Measurements from ENCODE around the gene FADS6. TPM values are rescaled to one million over a fixed set of nuclear protein-coding genes. Genes with fewer than 3 reads are reported as not detected.
A peak's percentile ranks its signal among the peaks of the same experiment; 100 is the strongest.

Gene FADS6
- total and polyA plus RNA-seq, 2 experiments from 2014 or later = 0.42 to 0.73 TPM

DNA sequence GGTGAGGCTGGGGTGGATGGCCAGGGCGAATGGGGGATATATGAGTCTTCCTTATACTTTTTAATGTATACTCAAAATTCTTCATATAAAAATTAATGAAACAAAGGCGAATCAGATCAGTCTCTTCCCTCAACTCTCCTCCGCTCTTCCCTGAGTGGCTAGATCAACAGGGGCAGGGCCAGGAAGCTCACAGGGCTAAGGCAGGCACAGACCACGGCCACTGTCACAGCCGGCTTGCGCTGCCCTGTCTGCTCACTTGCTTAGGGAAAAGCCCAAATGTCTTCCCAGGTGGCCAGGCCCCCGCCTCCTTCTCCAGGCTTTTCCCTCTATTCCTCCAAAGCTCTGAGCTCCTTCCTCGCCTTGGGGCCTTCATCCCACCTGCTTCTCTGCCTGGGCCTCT lies 39.8 kb downstream of the FADS6 start:
- ATAC-seq (no peak), DNase-seq (ENCODE audit: low spot score) (no peak)
- Histone ChIP-seq H3K4me1 (ENCODE audit: insufficient read depth) (peaks cover 8% of the 10 kb centered on the region), H3K79me2 (replicated peaks; ENCODE audit: insufficient read depth) (no peaks in the 10 kb centered on the region), H3K4me2 (no peak overlapping the region; the same call in 1 of the 2 replicates), H3K27me3 (ENCODE audit: insufficient read depth) (peaks cover 97% of the 10 kb centered on the region), H3K9me2 (ENCODE audit: insufficient read depth) (no peaks in the 10 kb centered on the region), H3K36me3 (ENCODE audit: insufficient read depth) (no peaks in the 10 kb centered on the region), H3F3A (replicated peaks; ENCODE audit: low read depth) (no peaks in the 10 kb centered on the region), H2AFZ (no peak overlapping the region), H3K4me3 (no peak overlapping the region), H3K27ac (ENCODE audit: low read depth) (no peak overlapping the region), H4K20me1 (replicated peaks; ENCODE audit: insufficient read depth) (no peaks in the 10 kb centered on the region; the same call in 1 of the 2 replicates)
- Mint-ChIP-seq H3K4me1 (no peaks in the 10 kb centered on the region; the same call in 1 of the 3 replicates), H3K27me3 (ENCODE audit: insufficient read depth, low read depth, poor library complexity) (peaks cover 83% of the 10 kb centered on the region), H3K9me3 (no peaks in the 10 kb centered on the region), H3K4me3 (peak overlapping the region; percentile 84), H3K27ac (no peak overlapping the region), H3K36me3 (ENCODE audit: low read depth) (no peaks in the 10 kb centered on the region; the same call in 2 of the 3 replicates)
- TF ChIP-seq CREB1 (CRISPR knock-in tag; IDR thresholded peaks at IDR 0.05; ENCODE audit: low read depth) (no peak), STAT1 (IDR thresholded peaks at IDR 0.05; ENCODE audit: unreplicated experiment) (no peak), ZNF114 (CRISPR knock-in tag; IDR thresholded peaks at IDR 0.05) (no peak), ZNF331 (CRISPR knock-in tag; IDR thresholded peaks at IDR 0.05; ENCODE audit: low read depth) (no peak), EZH2 (IDR thresholded peaks at IDR 0.05; ENCODE audit: low read depth, unreplicated experiment) (no peak), EZH2phosphoT487 (IDR thresholded peaks at IDR 0.05; ENCODE audit: unreplicated experiment) (no peak), POLR2AphosphoS5 (IDR thresholded peaks at IDR 0.05; ENCODE audit: low read depth) (no peak), JUNB (IDR thresholded peaks at IDR 0.05; ENCODE audit: unreplicated experiment) (no peak), NANOG (IDR thresholded peaks at IDR 0.05; ENCODE audit: borderline replicate concordance) (no peak)
- TF ChIP-seq, protein P1, sequence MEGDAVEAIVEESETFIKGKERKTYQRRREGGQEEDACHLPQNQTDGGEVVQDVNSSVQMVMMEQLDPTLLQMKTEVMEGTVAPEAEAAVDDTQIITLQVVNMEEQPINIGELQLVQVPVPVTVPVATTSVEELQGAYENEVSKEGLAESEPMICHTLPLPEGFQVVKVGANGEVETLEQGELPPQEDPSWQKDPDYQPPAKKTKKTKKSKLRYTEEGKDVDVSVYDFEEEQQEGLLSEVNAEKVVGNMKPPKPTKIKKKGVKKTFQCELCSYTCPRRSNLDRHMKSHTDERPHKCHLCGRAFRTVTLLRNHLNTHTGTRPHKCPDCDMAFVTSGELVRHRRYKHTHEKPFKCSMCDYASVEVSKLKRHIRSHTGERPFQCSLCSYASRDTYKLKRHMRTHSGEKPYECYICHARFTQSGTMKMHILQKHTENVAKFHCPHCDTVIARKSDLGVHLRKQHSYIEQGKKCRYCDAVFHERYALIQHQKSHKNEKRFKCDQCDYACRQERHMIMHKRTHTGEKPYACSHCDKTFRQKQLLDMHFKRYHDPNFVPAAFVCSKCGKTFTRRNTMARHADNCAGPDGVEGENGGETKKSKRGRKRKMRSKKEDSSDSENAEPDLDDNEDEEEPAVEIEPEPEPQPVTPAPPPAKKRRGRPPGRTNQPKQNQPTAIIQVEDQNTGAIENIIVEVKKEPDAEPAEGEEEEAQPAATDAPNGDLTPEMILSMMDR (conservative IDR thresholded peaks at IDR 0.05; ENCODE audit: low read depth in 2 of 2) = no peak
- TF ChIP-seq, protein P2, sequence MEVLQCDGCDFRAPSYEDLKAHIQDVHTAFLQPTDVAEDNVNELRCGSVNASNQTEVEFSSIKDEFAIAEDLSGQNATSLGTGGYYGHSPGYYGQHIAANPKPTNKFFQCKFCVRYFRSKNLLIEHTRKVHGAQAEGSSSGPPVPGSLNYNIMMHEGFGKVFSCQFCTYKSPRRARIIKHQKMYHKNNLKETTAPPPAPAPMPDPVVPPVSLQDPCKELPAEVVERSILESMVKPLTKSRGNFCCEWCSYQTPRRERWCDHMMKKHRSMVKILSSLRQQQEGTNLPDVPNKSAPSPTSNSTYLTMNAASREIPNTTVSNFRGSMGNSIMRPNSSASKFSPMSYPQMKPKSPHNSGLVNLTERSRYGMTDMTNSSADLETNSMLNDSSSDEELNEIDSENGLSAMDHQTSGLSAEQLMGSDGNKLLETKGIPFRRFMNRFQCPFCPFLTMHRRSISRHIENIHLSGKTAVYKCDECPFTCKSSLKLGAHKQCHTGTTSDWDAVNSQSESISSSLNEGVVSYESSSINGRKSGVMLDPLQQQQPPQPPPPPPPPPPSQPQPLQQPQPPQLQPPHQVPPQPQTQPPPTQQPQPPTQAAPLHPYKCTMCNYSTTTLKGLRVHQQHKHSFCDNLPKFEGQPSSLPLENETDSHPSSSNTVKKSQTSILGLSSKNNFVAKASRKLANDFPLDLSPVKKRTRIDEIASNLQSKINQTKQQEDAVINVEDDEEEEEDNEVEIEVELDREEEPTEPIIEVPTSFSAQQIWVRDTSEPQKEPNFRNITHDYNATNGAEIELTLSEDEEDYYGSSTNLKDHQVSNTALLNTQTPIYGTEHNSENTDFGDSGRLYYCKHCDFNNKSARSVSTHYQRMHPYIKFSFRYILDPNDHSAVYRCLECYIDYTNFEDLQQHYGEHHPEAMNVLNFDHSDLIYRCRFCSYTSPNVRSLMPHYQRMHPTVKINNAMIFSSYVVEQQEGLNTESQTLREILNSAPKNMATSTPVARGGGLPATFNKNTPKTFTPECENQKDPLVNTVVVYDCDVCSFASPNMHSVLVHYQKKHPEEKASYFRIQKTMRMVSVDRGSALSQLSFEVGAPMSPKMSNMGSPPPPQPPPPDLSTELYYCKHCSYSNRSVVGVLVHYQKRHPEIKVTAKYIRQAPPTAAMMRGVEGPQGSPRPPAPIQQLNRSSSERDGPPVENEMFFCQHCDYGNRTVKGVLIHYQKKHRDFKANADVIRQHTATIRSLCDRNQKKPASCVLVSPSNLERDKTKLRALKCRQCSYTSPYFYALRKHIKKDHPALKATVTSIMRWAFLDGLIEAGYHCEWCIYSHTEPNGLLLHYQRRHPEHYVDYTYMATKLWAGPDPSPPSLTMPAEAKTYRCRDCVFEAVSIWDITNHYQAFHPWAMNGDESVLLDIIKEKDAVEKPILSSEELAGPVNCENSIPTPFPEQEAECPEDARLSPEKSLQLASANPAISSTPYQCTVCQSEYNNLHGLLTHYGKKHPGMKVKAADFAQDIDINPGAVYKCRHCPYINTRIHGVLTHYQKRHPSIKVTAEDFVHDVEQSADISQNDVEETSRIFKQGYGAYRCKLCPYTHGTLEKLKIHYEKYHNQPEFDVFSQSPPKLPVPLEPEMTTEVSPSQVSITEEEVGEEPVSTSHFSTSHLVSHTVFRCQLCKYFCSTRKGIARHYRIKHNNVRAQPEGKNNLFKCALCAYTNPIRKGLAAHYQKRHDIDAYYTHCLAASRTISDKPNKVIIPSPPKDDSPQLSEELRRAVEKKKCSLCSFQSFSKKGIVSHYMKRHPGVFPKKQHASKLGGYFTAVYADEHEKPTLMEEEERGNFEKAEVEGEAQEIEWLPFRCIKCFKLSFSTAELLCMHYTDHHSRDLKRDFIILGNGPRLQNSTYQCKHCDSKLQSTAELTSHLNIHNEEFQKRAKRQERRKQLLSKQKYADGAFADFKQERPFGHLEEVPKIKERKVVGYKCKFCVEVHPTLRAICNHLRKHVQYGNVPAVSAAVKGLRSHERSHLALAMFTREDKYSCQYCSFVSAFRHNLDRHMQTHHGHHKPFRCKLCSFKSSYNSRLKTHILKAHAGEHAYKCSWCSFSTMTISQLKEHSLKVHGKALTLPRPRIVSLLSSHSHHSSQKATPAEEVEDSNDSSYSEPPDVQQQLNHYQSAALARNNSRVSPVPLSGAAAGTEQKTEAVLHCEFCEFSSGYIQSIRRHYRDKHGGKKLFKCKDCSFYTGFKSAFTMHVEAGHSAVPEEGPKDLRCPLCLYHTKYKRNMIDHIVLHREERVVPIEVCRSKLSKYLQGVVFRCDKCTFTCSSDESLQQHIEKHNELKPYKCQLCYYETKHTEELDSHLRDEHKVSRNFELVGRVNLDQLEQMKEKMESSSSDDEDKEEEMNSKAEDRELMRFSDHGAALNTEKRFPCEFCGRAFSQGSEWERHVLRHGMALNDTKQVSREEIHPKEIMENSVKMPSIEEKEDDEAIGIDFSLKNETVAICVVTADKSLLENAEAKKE (CRISPR knock-in tag; IDR thresholded peaks at IDR 0.05) = no peak
- TF ChIP-seq, protein P3, sequence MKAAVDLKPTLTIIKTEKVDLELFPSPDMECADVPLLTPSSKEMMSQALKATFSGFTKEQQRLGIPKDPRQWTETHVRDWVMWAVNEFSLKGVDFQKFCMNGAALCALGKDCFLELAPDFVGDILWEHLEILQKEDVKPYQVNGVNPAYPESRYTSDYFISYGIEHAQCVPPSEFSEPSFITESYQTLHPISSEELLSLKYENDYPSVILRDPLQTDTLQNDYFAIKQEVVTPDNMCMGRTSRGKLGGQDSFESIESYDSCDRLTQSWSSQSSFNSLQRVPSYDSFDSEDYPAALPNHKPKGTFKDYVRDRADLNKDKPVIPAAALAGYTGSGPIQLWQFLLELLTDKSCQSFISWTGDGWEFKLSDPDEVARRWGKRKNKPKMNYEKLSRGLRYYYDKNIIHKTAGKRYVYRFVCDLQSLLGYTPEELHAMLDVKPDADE (IDR thresholded peaks at IDR 0.05) = no peak
- TF ChIP-seq, protein P4, sequence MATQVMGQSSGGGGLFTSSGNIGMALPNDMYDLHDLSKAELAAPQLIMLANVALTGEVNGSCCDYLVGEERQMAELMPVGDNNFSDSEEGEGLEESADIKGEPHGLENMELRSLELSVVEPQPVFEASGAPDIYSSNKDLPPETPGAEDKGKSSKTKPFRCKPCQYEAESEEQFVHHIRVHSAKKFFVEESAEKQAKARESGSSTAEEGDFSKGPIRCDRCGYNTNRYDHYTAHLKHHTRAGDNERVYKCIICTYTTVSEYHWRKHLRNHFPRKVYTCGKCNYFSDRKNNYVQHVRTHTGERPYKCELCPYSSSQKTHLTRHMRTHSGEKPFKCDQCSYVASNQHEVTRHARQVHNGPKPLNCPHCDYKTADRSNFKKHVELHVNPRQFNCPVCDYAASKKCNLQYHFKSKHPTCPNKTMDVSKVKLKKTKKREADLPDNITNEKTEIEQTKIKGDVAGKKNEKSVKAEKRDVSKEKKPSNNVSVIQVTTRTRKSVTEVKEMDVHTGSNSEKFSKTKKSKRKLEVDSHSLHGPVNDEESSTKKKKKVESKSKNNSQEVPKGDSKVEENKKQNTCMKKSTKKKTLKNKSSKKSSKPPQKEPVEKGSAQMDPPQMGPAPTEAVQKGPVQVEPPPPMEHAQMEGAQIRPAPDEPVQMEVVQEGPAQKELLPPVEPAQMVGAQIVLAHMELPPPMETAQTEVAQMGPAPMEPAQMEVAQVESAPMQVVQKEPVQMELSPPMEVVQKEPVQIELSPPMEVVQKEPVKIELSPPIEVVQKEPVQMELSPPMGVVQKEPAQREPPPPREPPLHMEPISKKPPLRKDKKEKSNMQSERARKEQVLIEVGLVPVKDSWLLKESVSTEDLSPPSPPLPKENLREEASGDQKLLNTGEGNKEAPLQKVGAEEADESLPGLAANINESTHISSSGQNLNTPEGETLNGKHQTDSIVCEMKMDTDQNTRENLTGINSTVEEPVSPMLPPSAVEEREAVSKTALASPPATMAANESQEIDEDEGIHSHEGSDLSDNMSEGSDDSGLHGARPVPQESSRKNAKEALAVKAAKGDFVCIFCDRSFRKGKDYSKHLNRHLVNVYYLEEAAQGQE (IDR thresholded peaks at IDR 0.05; ENCODE audit: unreplicated experiment) = no peak

Data from GM23338 (cell line).